Measurements from ENCODE around the gene ZNF609.

ZNF609 gene

GRCh38 chr15:64460206-64460723, at the start of gene ZNF609:
Gene ZNF609, plus strand, starts transcription at chr15:64460578. Its CDS starts 38,842 bp downstream, at chr15:64499420.
- Histone ChIP-seq H3K27ac (no peak within 1 kb of the TSS), H3K36me3 (ENCODE audit: insufficient read depth, low read length) (no peaks in the 10 kb centered on the region; the same call in 1 of the 2 replicates), H3K4me3 (peak within 1 kb of the TSS; percentile 82), H3K9me3 (ENCODE audit: low read depth, low read length) (no peaks in the 10 kb centered on the region), H3K9ac (ENCODE audit: insufficient read length) (peak within 1 kb of the TSS; percentile 13)
- DNase-seq (ENCODE audit: low read depth, low spot score) = peak; percentile 72
- no peak for TF ChIP-seq EZH2 (IDR thresholded peaks at IDR 0.05)
- no peak for TF ChIP-seq FOXP2 (optimal IDR thresholded peaks at IDR 0.05; ENCODE audit: control extremely low read depth, extremely low read length, insufficient read depth)
- peak; percentile 67 for TF ChIP-seq POLR2AphosphoS5 (IDR thresholded peaks at IDR 0.05; ENCODE audit: borderline replicate concordance, low read depth, low read length)

GRCh38 chr15:64412216-64412615, 48.2 kb upstream of the ZNF609 start:
- no peak for DNase-seq (ENCODE audit: low read depth, low spot score)
- Histone ChIP-seq H3K4me3 (no peak overlapping the region), H3K36me3 (ENCODE audit: insufficient read depth, low read length) (peaks cover 9% of the 10 kb centered on the region; the same call in 1 of the 2 replicates), H3K27ac (no peak overlapping the region), H3K9me3 (ENCODE audit: low read depth, low read length) (no peaks in the 10 kb centered on the region), H3K9ac (ENCODE audit: insufficient read length) (no peak overlapping the region)
- TF ChIP-seq POLR2AphosphoS5 (IDR thresholded peaks at IDR 0.05; ENCODE audit: borderline replicate concordance, low read depth, low read length) = no peak
- TF ChIP-seq EZH2 (IDR thresholded peaks at IDR 0.05) = no peak
- no peak for TF ChIP-seq FOXP2 (optimal IDR thresholded peaks at IDR 0.05; ENCODE audit: control extremely low read depth, extremely low read length, insufficient read depth)

- no peak for DNase-seq (ENCODE audit: low read depth, low spot score)
- Histone ChIP-seq H3K36me3 (ENCODE audit: insufficient read depth, low read length) (peaks cover 12% of the 10 kb centered on the region), H3K9ac (ENCODE audit: insufficient read length) (no peak overlapping the region), H3K4me3 (no peak overlapping the region), H3K27ac (no peak overlapping the region), H3K9me3 (ENCODE audit: low read depth, low read length) (no peaks in the 10 kb centered on the region)
- no peak for TF ChIP-seq POLR2AphosphoS5 (IDR thresholded peaks at IDR 0.05; ENCODE audit: borderline replicate concordance, low read depth, low read length)
- no peak for TF ChIP-seq FOXP2 (optimal IDR thresholded peaks at IDR 0.05; ENCODE audit: control extremely low read depth, extremely low read length, insufficient read depth)
- no peak for TF ChIP-seq EZH2 (IDR thresholded peaks at IDR 0.05)
These were observed 37.7 kb upstream of the ZNF609 start for GRCh38 chr15:64422697-64423096.

GRCh38 chr15:64423970-64424369, 36.4 kb upstream of the ZNF609 start:
- peaks cover 12% of the 10 kb centered on the region for H3K36me3 ChIP-seq (ENCODE audit: insufficient read depth, low read length)
- H3K27ac ChIP-seq = no peak overlapping the region
- H3K9ac ChIP-seq (ENCODE audit: insufficient read length) = no peak overlapping the region
- no peak for DNase-seq (ENCODE audit: low read depth, low spot score)
- TF ChIP-seq POLR2AphosphoS5 (IDR thresholded peaks at IDR 0.05; ENCODE audit: borderline replicate concordance, low read depth, low read length) = no peak
- TF ChIP-seq FOXP2 (optimal IDR thresholded peaks at IDR 0.05; ENCODE audit: control extremely low read depth, extremely low read length, insufficient read depth) = no peak
- no peak for TF ChIP-seq EZH2 (IDR thresholded peaks at IDR 0.05)
- no peaks in the 10 kb centered on the region for H3K9me3 ChIP-seq (ENCODE audit: low read depth, low read length)
- no peak overlapping the region for H3K4me3 ChIP-seq

- TF ChIP-seq FOXP2 (optimal IDR thresholded peaks at IDR 0.05; ENCODE audit: control extremely low read depth, extremely low read length, insufficient read depth) (no peak), EZH2 (IDR thresholded peaks at IDR 0.05) (no peak), POLR2AphosphoS5 (IDR thresholded peaks at IDR 0.05; ENCODE audit: borderline replicate concordance, low read depth, low read length) (no peak)
- peaks cover 12% of the 10 kb centered on the region for H3K36me3 ChIP-seq (ENCODE audit: insufficient read depth, low read length)
- no peak for DNase-seq (ENCODE audit: low read depth, low spot score)
- H3K4me3 ChIP-seq = no peak overlapping the region
- no peaks in the 10 kb centered on the region for H3K9me3 ChIP-seq (ENCODE audit: low read depth, low read length)
- H3K27ac ChIP-seq = no peak overlapping the region
- no peak overlapping the region for H3K9ac ChIP-seq (ENCODE audit: insufficient read length)
These were observed 35.2 kb upstream of the ZNF609 start for GRCh38 chr15:64425221-64425620.

- no peaks in the 10 kb centered on the region for H3K9me3 ChIP-seq (ENCODE audit: low read depth, low read length)
- no peak overlapping the region for H3K27ac ChIP-seq
- no peak overlapping the region for H3K9ac ChIP-seq (ENCODE audit: insufficient read length)
- TF ChIP-seq EZH2 (IDR thresholded peaks at IDR 0.05) = no peak
- TF ChIP-seq FOXP2 (optimal IDR thresholded peaks at IDR 0.05; ENCODE audit: control extremely low read depth, extremely low read length, insufficient read depth) = no peak
- TF ChIP-seq POLR2AphosphoS5 (IDR thresholded peaks at IDR 0.05; ENCODE audit: borderline replicate concordance, low read depth, low read length) = no peak
- H3K36me3 ChIP-seq (ENCODE audit: insufficient read depth, low read length) = peaks cover 12% of the 10 kb centered on the region
- peak; percentile 39 for DNase-seq (ENCODE audit: low read depth, low spot score)
- no peak overlapping the region for H3K4me3 ChIP-seq
These were observed 33.4 kb upstream of the ZNF609 start for GRCh38 chr15:64426845-64427465.

- no peak overlapping the region for H3K9ac ChIP-seq (ENCODE audit: insufficient read length)
- peaks cover under 1% of the 10 kb centered on the region; the same call in 1 of the 2 replicates for H3K36me3 ChIP-seq (ENCODE audit: insufficient read depth, low read length)
- H3K4me3 ChIP-seq = peak overlapping the region; percentile 56
- DNase-seq (ENCODE audit: low read depth, low spot score) = no peak
- H3K27ac ChIP-seq = no peak overlapping the region
- no peaks in the 10 kb centered on the region for H3K9me3 ChIP-seq (ENCODE audit: low read depth, low read length)
- TF ChIP-seq POLR2AphosphoS5 (IDR thresholded peaks at IDR 0.05; ENCODE audit: borderline replicate concordance, low read depth, low read length) (no peak), FOXP2 (optimal IDR thresholded peaks at IDR 0.05; ENCODE audit: control extremely low read depth, extremely low read length, insufficient read depth) (no peak), EZH2 (IDR thresholded peaks at IDR 0.05) (no peak)
These were observed 30.9 kb upstream of the ZNF609 start for GRCh38 chr15:64429448-64429847.

- Histone ChIP-seq H3K9me3 (ENCODE audit: low read depth, low read length) (no peaks in the 10 kb centered on the region), H3K27ac (no peak overlapping the region), H3K9ac (ENCODE audit: insufficient read length) (no peak overlapping the region), H3K36me3 (ENCODE audit: insufficient read depth, low read length) (no peaks in the 10 kb centered on the region; the same call in 1 of the 2 replicates), H3K4me3 (peak overlapping the region; percentile 56)
- TF ChIP-seq FOXP2 (optimal IDR thresholded peaks at IDR 0.05; ENCODE audit: control extremely low read depth, extremely low read length, insufficient read depth) (peak; percentile 97), POLR2AphosphoS5 (IDR thresholded peaks at IDR 0.05; ENCODE audit: borderline replicate concordance, low read depth, low read length) (peak; percentile 84; the same call in 1 of the 2 replicates), EZH2 (IDR thresholded peaks at IDR 0.05) (no peak)
- DNase-seq (ENCODE audit: low read depth, low spot score) = peak; percentile 90
These were observed 30.2 kb upstream of the ZNF609 start for GRCh38 chr15:64430000-64430735.

Data from SK-N-MC (cell line).